ENCODE measurements around the gene TREH. TPM values are rescaled to one million over a fixed set of nuclear protein-coding genes. Genes with fewer than 3 reads are reported as not detected.

TREH gene
- total RNA-seq, 1 experiment from 2014 or later: not detected

DNA sequence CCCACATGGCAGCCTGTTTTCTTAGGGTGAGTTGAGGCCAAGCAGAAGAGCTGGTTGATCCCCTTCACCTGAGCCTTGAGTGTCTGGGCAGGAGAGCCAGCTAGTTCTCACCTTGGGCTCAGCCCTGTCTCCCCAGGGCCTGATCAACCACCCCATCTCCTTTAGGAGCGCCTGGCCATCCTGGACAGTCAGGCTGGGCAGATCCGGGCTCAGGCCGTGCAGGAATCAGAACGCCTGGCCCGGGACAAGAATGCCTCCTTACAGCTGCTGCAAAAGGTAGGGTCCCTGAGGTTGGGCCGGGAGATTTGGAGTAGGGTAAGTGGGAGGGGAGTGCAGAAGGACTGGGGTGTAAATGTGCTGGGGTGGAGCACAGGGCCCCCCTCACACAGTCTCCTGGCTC, 40.7 kb downstream of the TREH start:
- Histone ChIP-seq H3K18ac (ENCODE audit: insufficient read length, low read depth, low read length) (no peak overlapping the region), H3K79me1 (ENCODE audit: insufficient read depth, low read depth, low read length, poor library complexity, severe bottlenecking) (no peaks in the 10 kb centered on the region), H4K20me1 (ENCODE audit: control insufficient read depth, insufficient read depth, insufficient read length) (no peaks in the 10 kb centered on the region), H4K91ac (ENCODE audit: insufficient read length, low read depth, low read length) (no peak overlapping the region), H2BK5ac (ENCODE audit: insufficient read length, low read length) (no peak overlapping the region), H3K4ac (ENCODE audit: low read depth, low read length) (no peak overlapping the region), H3K9ac (ENCODE audit: extremely low read depth, insufficient read length, low read length) (no peak overlapping the region), H3K56ac (ENCODE audit: insufficient read length, low read depth, low read length) (no peak overlapping the region), H3K27ac (ENCODE audit: insufficient read length, low read depth, low read length) (no peak overlapping the region), H3K27me3 (ENCODE audit: insufficient read depth, low read length) (no peaks in the 10 kb centered on the region), H3K23me2 (ENCODE audit: insufficient read length, low read depth, low read length, poor library complexity, severe bottlenecking) (peaks cover 3% of the 10 kb centered on the region), H3T11ph (ENCODE audit: low read length) (no peak overlapping the region), H3K14ac (ENCODE audit: insufficient read depth, low read length) (no peak overlapping the region), H2BK120ac (ENCODE audit: low read depth, low read length, poor library complexity, severe bottlenecking) (no peak overlapping the region), H2BK15ac (ENCODE audit: low read depth, low read length) (no peak overlapping the region), H3K4me2 (ENCODE audit: insufficient read depth, insufficient read length, low read length) (no peak overlapping the region), H2AK5ac (ENCODE audit: insufficient read length, low read length) (no peak overlapping the region), H3K79me2 (ENCODE audit: insufficient read depth, low read length) (no peaks in the 10 kb centered on the region), H2AFZ (ENCODE audit: low read length) (no peak overlapping the region), H4K5ac (ENCODE audit: insufficient read length, low read depth, low read length) (no peak overlapping the region), H3K9me3 (ENCODE audit: control insufficient read depth, low read depth, low read length) (no peaks in the 10 kb centered on the region), H2BK20ac (ENCODE audit: low read depth, low read length, poor library complexity, severe bottlenecking) (no peak overlapping the region), H4K8ac (replicated peaks; ENCODE audit: insufficient read length, low read depth, low read length) (no peak overlapping the region), H2BK12ac (ENCODE audit: insufficient read length, low read depth, low read length) (no peak overlapping the region), H3K23ac (ENCODE audit: insufficient read length, low read depth, low read length) (no peak overlapping the region), H3K4me1 (ENCODE audit: insufficient read depth, low read length) (peaks cover 10% of the 10 kb centered on the region; the same call in 1 of the 2 replicates)
- Mint-ChIP-seq H3K27me3 (ENCODE audit: low read depth) (no peaks in the 10 kb centered on the region), H3K36me3 (ENCODE audit: insufficient read depth in 1 of 3, low read depth in 3 of 3) (peaks cover 28 to 59% (median 55%) of the 10 kb centered on the region in 3 experiments), H3K27ac (no peak overlapping the region; a peak in 1 of 7 replicates), H3K4me1 (peaks cover 23 to 28% of the 10 kb centered on the region in 2 experiments), H3K4me3 (no peak overlapping the region), H3K9me3 (no peaks in the 10 kb centered on the region)
- TF ChIP-seq, protein P1, sequence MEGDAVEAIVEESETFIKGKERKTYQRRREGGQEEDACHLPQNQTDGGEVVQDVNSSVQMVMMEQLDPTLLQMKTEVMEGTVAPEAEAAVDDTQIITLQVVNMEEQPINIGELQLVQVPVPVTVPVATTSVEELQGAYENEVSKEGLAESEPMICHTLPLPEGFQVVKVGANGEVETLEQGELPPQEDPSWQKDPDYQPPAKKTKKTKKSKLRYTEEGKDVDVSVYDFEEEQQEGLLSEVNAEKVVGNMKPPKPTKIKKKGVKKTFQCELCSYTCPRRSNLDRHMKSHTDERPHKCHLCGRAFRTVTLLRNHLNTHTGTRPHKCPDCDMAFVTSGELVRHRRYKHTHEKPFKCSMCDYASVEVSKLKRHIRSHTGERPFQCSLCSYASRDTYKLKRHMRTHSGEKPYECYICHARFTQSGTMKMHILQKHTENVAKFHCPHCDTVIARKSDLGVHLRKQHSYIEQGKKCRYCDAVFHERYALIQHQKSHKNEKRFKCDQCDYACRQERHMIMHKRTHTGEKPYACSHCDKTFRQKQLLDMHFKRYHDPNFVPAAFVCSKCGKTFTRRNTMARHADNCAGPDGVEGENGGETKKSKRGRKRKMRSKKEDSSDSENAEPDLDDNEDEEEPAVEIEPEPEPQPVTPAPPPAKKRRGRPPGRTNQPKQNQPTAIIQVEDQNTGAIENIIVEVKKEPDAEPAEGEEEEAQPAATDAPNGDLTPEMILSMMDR (conservative IDR thresholded peaks at IDR 0.05): no peak
- DNase-seq: no peak
- no CpG with 5 or more reads among the region's 6 CpGs for WGBS (ENCODE audit: extremely low coverage, insufficient read length, low lambda C conversion rate)

Measured in H9 (cell line).